ENCODE data around the gene KLHL10. TPM values are rescaled to one million over a fixed set of nuclear protein-coding genes. Genes with fewer than 3 reads are reported as not detected.

KLHL10 gene
- total and polyA plus RNA-seq, 2 of the 4 experiments (the other 2 are of a cell fraction) = 0.18 TPM; not detected in 1

DNA sequence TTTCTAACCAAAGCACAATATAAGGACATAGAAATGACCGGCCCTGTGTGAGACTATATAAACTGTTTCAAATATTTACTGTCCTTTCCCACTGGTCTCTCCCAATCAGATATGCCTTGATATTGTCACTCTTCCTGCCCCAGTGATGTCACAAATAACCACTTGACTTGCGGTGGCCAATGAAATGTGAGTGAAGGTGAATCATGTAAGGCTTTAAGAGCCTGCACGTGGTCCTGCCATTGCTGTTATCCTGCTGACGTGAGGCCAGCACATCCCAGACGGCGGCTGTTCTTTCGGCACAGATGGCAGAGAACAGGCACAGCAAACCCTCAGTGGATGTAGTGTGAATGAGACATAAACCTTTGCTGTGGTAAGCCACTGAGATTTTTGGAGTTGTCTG, 33.0 kb downstream of the KLHL10 start:
- no peak overlapping the region for H4K91ac ChIP-seq (ENCODE audit: insufficient read depth, low read depth, low read length)
- H3K9me1 ChIP-seq (ENCODE audit: insufficient read depth, low read length) = 0 out of 2 replicates have a peak, but pooled peaks cover 3% of the 10 kb centered on the region
- no peak overlapping the region for H3K23ac ChIP-seq (ENCODE audit: low read depth, low read length)
- no peak overlapping the region for H2BK20ac ChIP-seq (ENCODE audit: low read depth, low read length)
- H3K36me3 ChIP-seq (ENCODE audit: control insufficient read depth, insufficient read depth, low read length) = peaks cover 57% of the 10 kb centered on the region
- no peak overlapping the region for H4K8ac ChIP-seq (ENCODE audit: low read depth in 2 of 2, low read length in 2 of 2)
- no peak overlapping the region for H2BK5ac ChIP-seq (ENCODE audit: low read depth, low read length, poor library complexity, severe bottlenecking)
- intact Hi-C loops (cut with micrococcal nuclease) (no loop called here), in situ Hi-C loops (cut with MboI; ENCODE audit: low sequenced_read_pairs) (no loop called here), dilution Hi-C loops (cut with HindIII; ENCODE audit: low sequenced_read_pairs, unreplicated experiment) (no loop called here)
- H3K27ac ChIP-seq (ENCODE audit: insufficient read depth, low read length) = no peak overlapping the region
- DNase-seq = no peak
- no peak overlapping the region for H3K4me3 ChIP-seq (ENCODE audit: insufficient read depth, low read depth, low read length)
- H2AFZ ChIP-seq (replicated peaks; ENCODE audit: low read length, poor library complexity) = no peak overlapping the region
- no peak overlapping the region for H4K5ac ChIP-seq (ENCODE audit: low read depth, low read length)
- 0 out of 2 replicates have a peak, but pooled peaks cover 4% of the 10 kb centered on the region for H4K20me1 ChIP-seq (ENCODE audit: insufficient read depth, low read length)
- ChIA-PET POLR2A (ENCODE audit: unreplicated experiment) (interaction anchor here (0.7 kb wide), 1 partner anchor 10 kb away, joined by 3 read pairs; no protein-coding TSS in a partner anchor), CTCF (no interaction called here)
- no peaks in the 10 kb centered on the region for H3K4me1 ChIP-seq (ENCODE audit: control insufficient read depth, insufficient read depth, low read length)
- peaks cover 7 to 29% of the 10 kb centered on the region in 2 experiments for H3K79me1 ChIP-seq (ENCODE audit: low read depth in 1 of 2, low read length in 2 of 2)
- no peak overlapping the region for H3K4me2 ChIP-seq (ENCODE audit: low read depth, low read length)
- WGBS, 2 experiments (ENCODE audit: extremely low coverage in 2 of 2, insufficient read length in 1 of 2) = 80% methylated on average over 1 of the region's 7 CpGs; no CpG with 5 or more reads in 1 of the 2 experiments
- H2AK9ac ChIP-seq (replicated peaks; ENCODE audit: low read depth, low read length, poor library complexity) = no peak overlapping the region
- no peak overlapping the region for H3K56ac ChIP-seq (ENCODE audit: extremely low read depth, insufficient read depth, low read length)
- no peak overlapping the region for H2AK5ac ChIP-seq (ENCODE audit: low read depth, low read length)
- H3K18ac ChIP-seq (ENCODE audit: low read depth, low read length) = no peak overlapping the region
- no peak overlapping the region for H2BK15ac ChIP-seq (ENCODE audit: low read depth, low read length)
- H3K9me3 ChIP-seq (ENCODE audit: control insufficient read depth, insufficient read depth, low read length) = no peaks in the 10 kb centered on the region
- no peak overlapping the region for H2BK120ac ChIP-seq (ENCODE audit: low read depth, low read length)
- H3K9ac ChIP-seq (ENCODE audit: low read depth, low read length) = no peak overlapping the region
- no peak overlapping the region for H3K14ac ChIP-seq (replicated peaks; ENCODE audit: low read depth, low read length)
- no TSS peak for BruUV-seq (replicated peaks)
- no peak for TF ChIP-seq POLR2A (IDR thresholded peaks at IDR 0.05; ENCODE audit: low read depth, low read length)
- H3K27me3 ChIP-seq (ENCODE audit: control insufficient read depth, insufficient read depth, low read length) = no peaks in the 10 kb centered on the region
- no peak overlapping the region for H3K4ac ChIP-seq (ENCODE audit: low read depth, low read length)
- no peak for ATAC-seq (ENCODE audit: low read depth)

All from IMR-90 (cell line).